HEK293 (cell line): ENCODE data around the gene HSD17B12.

Experiments used
- CTCF ChIA-PET: fragments of 350-600 bp; formaldehyde crosslinking; extraction: SDS; loops from one replicate; lab custom pipeline; 2021; ENCODE audit warnings: antibody characterized with exemption; lab: Yijun Ruan, JAX
- POLR2A ChIA-PET: fragments of 300-600 bp; formaldehyde crosslinking; extraction: SDS; loops from one replicate; lab custom pipeline; 2020; ENCODE audit warnings: antibody characterized with exemption, inconsistent platforms; lab: Yijun Ruan, JAX
- H3K27ac ChIP-seq: fragments of 200-500 bp; sonication (Bioruptor generic); 2 replicates; pipeline ENCODE4 v1.5.1; 2014; ENCODE audit warnings: low read depth, low read length, control low read depth, inconsistent platforms; ENCODE audit errors: extremely low read depth
- H3K36me3 ChIP-seq, 2 experiments: fragments of 200-500 bp in 1 of 2; sonication (Bioruptor generic) in 1 of 2; 1 replicate in 1 of 2; 2 replicates in 1 of 2; pipeline ENCODE4 v1.5.1; 2014 to 2017; ENCODE audit warnings: inconsistent platforms in 2 of 2, low read length in 2 of 2; ENCODE audit not compliant: control insufficient read depth in 2 of 2, insufficient read depth in 1 of 2
- H3K4me1 ChIP-seq: fragments of 200-500 bp; sonication (Bioruptor generic); 2 replicates; pipeline ENCODE4 v1.5.1; 2014; ENCODE audit warnings: mild to moderate bottlenecking, low read length, inconsistent platforms; ENCODE audit not compliant: control insufficient read depth, insufficient read depth
- H3K4me3 ChIP-seq: 2 replicates; pipeline ENCODE4 v1.5.1; 2011; ENCODE audit warnings: low read depth, mild to moderate bottlenecking, control low read depth, low read length, moderate library complexity
- H3K9me3 ChIP-seq: fragments of 200-500 bp; sonication (Bioruptor generic); 2 replicates; pipeline ENCODE4 v1.5.1; 2014; ENCODE audit warnings: low read depth, low read length, inconsistent platforms; ENCODE audit not compliant: control insufficient read depth, insufficient read depth
- EGR2 ChIP-seq: fragments of 450-650 bp; formaldehyde crosslinking; IDR thresholded peaks from 2 replicates; pipeline ENCODE4 v1.5.1; 2016; ENCODE audit warnings: low read depth, missing biosample characterization, missing genetic modification characterization
- KLF17 ChIP-seq: fragments of 450-650 bp; formaldehyde crosslinking; IDR thresholded peaks from 2 replicates; pipeline ENCODE4 v1.5.1; 2016; ENCODE audit warnings: missing biosample characterization, missing genetic modification characterization
- KLF9 ChIP-seq: fragments of 450-650 bp; formaldehyde crosslinking; IDR thresholded peaks from 2 replicates; pipeline ENCODE4 v1.5.1; 2016; ENCODE audit warnings: missing biosample characterization, missing genetic modification characterization, low read depth
- REPIN1 ChIP-seq: fragments of 450-650 bp; formaldehyde crosslinking; IDR thresholded peaks from 2 replicates; pipeline ENCODE4 v1.5.1; 2017; ENCODE audit warnings: missing biosample characterization, missing genetic modification characterization, low read depth
- ZBTB8A ChIP-seq: fragments of 450-650 bp; formaldehyde crosslinking; IDR thresholded peaks from 2 replicates; pipeline ENCODE4 v1.5.1; 2016; ENCODE audit warnings: missing biosample characterization, missing genetic modification characterization
- ZEB2 ChIP-seq: fragments of 450-650 bp; formaldehyde crosslinking; IDR thresholded peaks from 2 replicates; pipeline ENCODE4 v1.5.1; 2016; ENCODE audit warnings: missing biosample characterization, missing genetic modification characterization
- ZFP3 ChIP-seq: fragments of 450-650 bp; formaldehyde crosslinking; IDR thresholded peaks from 2 replicates; pipeline ENCODE4 v1.5.1; 2016; ENCODE audit warnings: low read depth, missing biosample characterization, missing genetic modification characterization
- ZFP69B ChIP-seq: fragments of 450-650 bp; formaldehyde crosslinking; IDR thresholded peaks from 2 replicates; pipeline ENCODE4 v1.5.1; 2016; ENCODE audit warnings: missing biosample characterization, missing genetic modification characterization
- ZNF114 ChIP-seq: fragments of 450-650 bp; formaldehyde crosslinking; IDR thresholded peaks from 2 replicates; pipeline ENCODE4 v1.5.0; 2017; ENCODE audit warnings: missing biosample characterization, missing genetic modification characterization
- ZNF140 ChIP-seq: fragments of 450-650 bp; formaldehyde crosslinking; IDR thresholded peaks from 2 replicates; pipeline ENCODE4 v1.5.1; 2016; ENCODE audit warnings: missing biosample characterization, missing genetic modification characterization
- ZNF23 ChIP-seq: fragments of 450-650 bp; formaldehyde crosslinking; IDR thresholded peaks from 2 replicates; pipeline ENCODE4 v1.5.1; 2016; ENCODE audit warnings: missing biosample characterization, missing genetic modification characterization, borderline replicate concordance
- ZNF302 ChIP-seq: fragments of 450-650 bp; formaldehyde crosslinking; IDR thresholded peaks from 2 replicates; pipeline ENCODE4 v1.5.1; 2016; ENCODE audit warnings: missing biosample characterization, missing genetic modification characterization, low read depth
- ZNF324 ChIP-seq: fragments of 450-650 bp; formaldehyde crosslinking; IDR thresholded peaks from 2 replicates; pipeline ENCODE4 v1.5.1; 2016; ENCODE audit warnings: missing biosample characterization, missing genetic modification characterization
- ZNF362 ChIP-seq: fragments of 450-650 bp; formaldehyde crosslinking; IDR thresholded peaks from 2 replicates; pipeline ENCODE4 v1.5.1; 2016; ENCODE audit warnings: missing biosample characterization, missing genetic modification characterization
- ZNF521 ChIP-seq: fragments of 450-650 bp; formaldehyde crosslinking; IDR thresholded peaks from 2 replicates; pipeline ENCODE4 v1.5.1; 2017; ENCODE audit warnings: missing biosample characterization, mild to moderate bottlenecking, missing genetic modification characterization
- ZNF529 ChIP-seq: fragments of 450-650 bp; formaldehyde crosslinking; IDR thresholded peaks from 2 replicates; pipeline ENCODE4 v1.5.1; 2017; ENCODE audit warnings: missing genetic modification characterization, missing biosample characterization; ENCODE audit not compliant: insufficient replicate concordance
- ZNF555 ChIP-seq: fragments of 450-650 bp; formaldehyde crosslinking; conservative IDR thresholded peaks from 2 replicates; pipeline ENCODE4 v1.5.1; 2017; ENCODE audit warnings: missing biosample characterization, mild to moderate bottlenecking, missing genetic modification characterization, inconsistent platforms
- ZNF561 ChIP-seq: fragments of 450-650 bp; IDR thresholded peaks from 2 replicates; pipeline ENCODE4 v1.5.1; 2018; ENCODE audit warnings: missing biosample characterization, missing genetic modification characterization, borderline replicate concordance
- ZNF629 ChIP-seq: fragments of 450-650 bp; formaldehyde crosslinking; IDR thresholded peaks from 2 replicates; pipeline ENCODE4 v1.5.1; 2017; ENCODE audit warnings: missing biosample characterization, missing genetic modification characterization
- ZNF660 ChIP-seq: fragments of 450-650 bp; IDR thresholded peaks from 2 replicates; pipeline ENCODE4 v1.5.1; 2018; ENCODE audit warnings: missing biosample characterization, mild to moderate bottlenecking, missing genetic modification characterization
- ZNF843 ChIP-seq: fragments of 450-650 bp; formaldehyde crosslinking; IDR thresholded peaks from 2 replicates; pipeline ENCODE4 v1.5.1; 2016; ENCODE audit warnings: missing biosample characterization, missing genetic modification characterization
- ZSCAN30 ChIP-seq: fragments of 450-650 bp; IDR thresholded peaks from 2 replicates; pipeline ENCODE4 v1.5.1; 2018; ENCODE audit warnings: missing biosample characterization, mild to moderate bottlenecking, missing genetic modification characterization, moderate library complexity
- TF ChIP-seq, protein P1 (sequence below): fragments of 450-650 bp; formaldehyde crosslinking; IDR thresholded peaks from 2 replicates; pipeline ENCODE4 v1.5.1; 2016; ENCODE audit warnings: missing biosample characterization, missing genetic modification characterization
- TF ChIP-seq, protein P2 (sequence below): fragments of 450-650 bp; formaldehyde crosslinking; IDR thresholded peaks from 2 replicates; pipeline ENCODE4 v1.5.1; 2017; ENCODE audit warnings: missing biosample characterization, missing genetic modification characterization
- TF ChIP-seq, protein P3 (sequence below): fragments of 450-650 bp; formaldehyde crosslinking; IDR thresholded peaks from 2 replicates; pipeline ENCODE4 v1.5.1; 2016; ENCODE audit warnings: missing biosample characterization, missing genetic modification characterization, low read depth
- TF ChIP-seq, protein P4 (sequence below): fragments of 450-650 bp; formaldehyde crosslinking; IDR thresholded peaks from 2 replicates; pipeline ENCODE4 v1.5.1; 2016; ENCODE audit warnings: missing biosample characterization, missing genetic modification characterization, low read depth

HSD17B12 gene

DNA sequence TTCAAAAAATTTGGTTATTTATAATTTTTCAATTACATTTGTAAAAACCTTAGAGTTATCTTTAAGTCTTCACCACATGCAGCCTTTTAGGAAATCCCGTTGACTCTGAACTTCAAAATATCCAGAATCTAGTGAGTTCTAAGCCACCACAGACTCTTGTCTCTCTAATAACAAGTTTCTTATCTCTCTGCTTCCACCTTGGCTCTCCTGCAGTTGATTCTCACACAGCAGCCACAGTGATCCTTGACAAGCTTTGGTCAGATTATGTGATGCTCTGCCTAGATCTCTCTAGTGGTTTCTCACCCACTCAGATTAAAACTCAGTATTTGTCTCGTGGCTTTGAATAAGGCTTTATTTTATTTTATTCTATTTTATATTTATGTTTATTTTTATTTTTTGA, 8.6 kb downstream of the HSD17B12 start:
- POLR2A ChIA-PET: no interaction called here

DNA sequence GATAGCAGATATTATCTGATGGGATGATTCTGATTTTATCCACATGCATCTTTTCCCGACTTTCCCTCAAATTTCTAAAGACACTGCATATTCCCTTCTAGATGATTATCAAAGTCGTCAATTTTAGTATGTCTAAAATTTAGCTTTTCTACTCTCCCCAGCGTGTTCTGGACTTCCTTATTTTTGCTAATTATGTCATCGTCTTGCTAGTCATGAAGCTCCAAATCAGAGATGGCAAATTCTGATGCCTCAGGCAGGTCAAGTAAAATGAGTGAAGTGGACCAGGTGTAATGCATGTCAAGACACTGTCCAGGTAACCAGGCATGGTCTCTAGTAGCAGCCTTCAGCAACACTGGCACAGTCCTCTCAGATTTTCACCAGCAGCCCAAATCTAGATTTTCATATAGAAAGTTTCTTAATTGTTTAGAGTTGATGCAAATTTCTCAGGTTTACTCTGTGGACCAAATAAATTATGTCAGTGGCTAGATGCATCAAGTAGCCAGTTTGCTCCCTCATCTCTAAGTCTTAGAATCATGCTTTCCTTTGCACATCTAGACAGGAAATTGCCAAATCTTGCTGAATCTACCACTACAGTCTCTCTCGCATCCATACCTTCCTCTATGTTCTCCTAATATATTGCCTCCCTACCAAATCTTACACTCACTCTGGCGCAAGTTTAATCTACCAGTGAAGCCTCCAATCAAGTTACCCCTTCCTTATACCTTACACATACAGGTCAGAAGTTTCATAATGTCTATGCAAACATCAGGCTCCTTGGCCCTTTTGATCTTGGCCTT, 10.6 kb downstream of the HSD17B12 start:
- Histone ChIP-seq H3K4me3 (no peak overlapping the region), H3K9me3 (no peaks in the 10 kb centered on the region), H3K27ac (no peak overlapping the region), H3K36me3 (peaks cover 0 to 14% of the 10 kb centered on the region in 2 experiments; a peak in 2 of 3 replicates), H3K4me1 (no peaks in the 10 kb centered on the region)
- POLR2A ChIA-PET: no interaction called here
- CTCF ChIA-PET: interaction anchor here (0.6 kb wide), 2 partner anchors 62 to 103 kb away, joined by 3 read pairs; no protein-coding TSS in a partner anchor
- TF ChIP-seq ZFP3 (tag by site-specific recombination) (no peak), ZNF660 (tag by site-specific recombination) (no peak), ZNF529 (no peak), ZNF561 (no peak), KLF9 (tag by site-specific recombination) (no peak), ZFP69B (tag by site-specific recombination) (no peak), ZBTB8A (no peak), ZNF362 (no peak), ZNF555 (tag by site-specific recombination) (no peak), ZSCAN30 (tag by site-specific recombination) (no peak), ZNF23 (tag by site-specific recombination) (no peak), ZNF521 (no peak)
- TF ChIP-seq, protein P1, sequence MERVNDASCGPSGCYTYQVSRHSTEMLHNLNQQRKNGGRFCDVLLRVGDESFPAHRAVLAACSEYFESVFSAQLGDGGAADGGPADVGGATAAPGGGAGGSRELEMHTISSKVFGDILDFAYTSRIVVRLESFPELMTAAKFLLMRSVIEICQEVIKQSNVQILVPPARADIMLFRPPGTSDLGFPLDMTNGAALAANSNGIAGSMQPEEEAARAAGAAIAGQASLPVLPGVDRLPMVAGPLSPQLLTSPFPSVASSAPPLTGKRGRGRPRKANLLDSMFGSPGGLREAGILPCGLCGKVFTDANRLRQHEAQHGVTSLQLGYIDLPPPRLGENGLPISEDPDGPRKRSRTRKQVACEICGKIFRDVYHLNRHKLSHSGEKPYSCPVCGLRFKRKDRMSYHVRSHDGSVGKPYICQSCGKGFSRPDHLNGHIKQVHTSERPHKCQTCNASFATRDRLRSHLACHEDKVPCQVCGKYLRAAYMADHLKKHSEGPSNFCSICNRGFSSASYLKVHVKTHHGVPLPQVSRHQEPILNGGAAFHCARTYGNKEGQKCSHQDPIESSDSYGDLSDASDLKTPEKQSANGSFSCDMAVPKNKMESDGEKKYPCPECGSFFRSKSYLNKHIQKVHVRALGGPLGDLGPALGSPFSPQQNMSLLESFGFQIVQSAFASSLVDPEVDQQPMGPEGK (tag by site-specific recombination): no peak

More for the DNA sequence above, 8.6 kb downstream of the HSD17B12 start:
- Histone ChIP-seq H3K27ac (no peak overlapping the region), H3K4me1 (no peaks in the 10 kb centered on the region), H3K9me3 (no peaks in the 10 kb centered on the region), H3K36me3 (peaks cover 0 to 16% of the 10 kb centered on the region in 2 experiments; a peak in 2 of 3 replicates), H3K4me3 (no peak overlapping the region)
- TF ChIP-seq ZFP3 (tag by site-specific recombination) (no peak), EGR2 (tag by site-specific recombination) (no peak), ZNF114 (tag by site-specific recombination) (no peak), ZNF140 (tag by site-specific recombination) (no peak), ZNF324 (tag by site-specific recombination) (no peak), ZNF843 (tag by site-specific recombination) (no peak), KLF17 (no peak), ZNF302 (tag by site-specific recombination) (no peak), ZEB2 (tag by site-specific recombination) (no peak), ZNF629 (tag by site-specific recombination) (no peak), ZNF521 (no peak), REPIN1 (tag by site-specific recombination) (no peak), ZNF555 (tag by site-specific recombination) (no peak)
- TF ChIP-seq, protein P2, sequence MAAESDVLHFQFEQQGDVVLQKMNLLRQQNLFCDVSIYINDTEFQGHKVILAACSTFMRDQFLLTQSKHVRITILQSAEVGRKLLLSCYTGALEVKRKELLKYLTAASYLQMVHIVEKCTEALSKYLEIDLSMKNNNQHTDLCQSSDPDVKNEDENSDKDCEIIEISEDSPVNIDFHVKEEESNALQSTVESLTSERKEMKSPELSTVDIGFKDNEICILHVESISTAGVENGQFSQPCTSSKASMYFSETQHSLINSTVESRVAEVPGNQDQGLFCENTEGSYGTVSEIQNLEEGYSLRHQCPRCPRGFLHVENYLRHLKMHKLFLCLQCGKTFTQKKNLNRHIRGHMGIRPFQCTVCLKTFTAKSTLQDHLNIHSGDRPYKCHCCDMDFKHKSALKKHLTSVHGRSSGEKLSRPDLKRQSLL (tag by site-specific recombination): no peak
- TF ChIP-seq, protein P3, sequence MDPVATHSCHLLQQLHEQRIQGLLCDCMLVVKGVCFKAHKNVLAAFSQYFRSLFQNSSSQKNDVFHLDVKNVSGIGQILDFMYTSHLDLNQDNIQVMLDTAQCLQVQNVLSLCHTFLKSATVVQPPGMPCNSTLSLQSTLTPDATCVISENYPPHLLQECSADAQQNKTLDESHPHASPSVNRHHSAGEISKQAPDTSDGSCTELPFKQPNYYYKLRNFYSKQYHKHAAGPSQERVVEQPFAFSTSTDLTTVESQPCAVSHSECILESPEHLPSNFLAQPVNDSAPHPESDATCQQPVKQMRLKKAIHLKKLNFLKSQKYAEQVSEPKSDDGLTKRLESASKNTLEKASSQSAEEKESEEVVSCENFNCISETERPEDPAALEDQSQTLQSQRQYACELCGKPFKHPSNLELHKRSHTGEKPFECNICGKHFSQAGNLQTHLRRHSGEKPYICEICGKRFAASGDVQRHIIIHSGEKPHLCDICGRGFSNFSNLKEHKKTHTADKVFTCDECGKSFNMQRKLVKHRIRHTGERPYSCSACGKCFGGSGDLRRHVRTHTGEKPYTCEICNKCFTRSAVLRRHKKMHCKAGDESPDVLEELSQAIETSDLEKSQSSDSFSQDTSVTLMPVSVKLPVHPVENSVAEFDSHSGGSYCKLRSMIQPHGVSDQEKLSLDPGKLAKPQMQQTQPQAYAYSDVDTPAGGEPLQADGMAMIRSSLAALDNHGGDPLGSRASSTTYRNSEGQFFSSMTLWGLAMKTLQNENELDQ (tag by site-specific recombination): no peak
- TF ChIP-seq, protein P4, sequence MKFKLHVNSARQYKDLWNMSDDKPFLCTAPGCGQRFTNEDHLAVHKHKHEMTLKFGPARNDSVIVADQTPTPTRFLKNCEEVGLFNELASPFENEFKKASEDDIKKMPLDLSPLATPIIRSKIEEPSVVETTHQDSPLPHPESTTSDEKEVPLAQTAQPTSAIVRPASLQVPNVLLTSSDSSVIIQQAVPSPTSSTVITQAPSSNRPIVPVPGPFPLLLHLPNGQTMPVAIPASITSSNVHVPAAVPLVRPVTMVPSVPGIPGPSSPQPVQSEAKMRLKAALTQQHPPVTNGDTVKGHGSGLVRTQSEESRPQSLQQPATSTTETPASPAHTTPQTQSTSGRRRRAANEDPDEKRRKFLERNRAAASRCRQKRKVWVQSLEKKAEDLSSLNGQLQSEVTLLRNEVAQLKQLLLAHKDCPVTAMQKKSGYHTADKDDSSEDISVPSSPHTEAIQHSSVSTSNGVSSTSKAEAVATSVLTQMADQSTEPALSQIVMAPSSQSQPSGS (tag by site-specific recombination): no peak
- CTCF ChIA-PET: no interaction called here
